Activated gamma-delta T cell treated with Interleukin-2 at 50 U/mL for 16 hours (primary cell): ENCODE data around the gene STX8.

Source experiments
- DNase-seq: peaks from one replicate; pipeline ENCODE4 v3.0.0-alpha.2; 2020

STX8 gene

GRCh38 chr17:9221147-9221921 is 354.3 kb downstream of the STX8 start:
- no peak for DNase-seq

DNA sequence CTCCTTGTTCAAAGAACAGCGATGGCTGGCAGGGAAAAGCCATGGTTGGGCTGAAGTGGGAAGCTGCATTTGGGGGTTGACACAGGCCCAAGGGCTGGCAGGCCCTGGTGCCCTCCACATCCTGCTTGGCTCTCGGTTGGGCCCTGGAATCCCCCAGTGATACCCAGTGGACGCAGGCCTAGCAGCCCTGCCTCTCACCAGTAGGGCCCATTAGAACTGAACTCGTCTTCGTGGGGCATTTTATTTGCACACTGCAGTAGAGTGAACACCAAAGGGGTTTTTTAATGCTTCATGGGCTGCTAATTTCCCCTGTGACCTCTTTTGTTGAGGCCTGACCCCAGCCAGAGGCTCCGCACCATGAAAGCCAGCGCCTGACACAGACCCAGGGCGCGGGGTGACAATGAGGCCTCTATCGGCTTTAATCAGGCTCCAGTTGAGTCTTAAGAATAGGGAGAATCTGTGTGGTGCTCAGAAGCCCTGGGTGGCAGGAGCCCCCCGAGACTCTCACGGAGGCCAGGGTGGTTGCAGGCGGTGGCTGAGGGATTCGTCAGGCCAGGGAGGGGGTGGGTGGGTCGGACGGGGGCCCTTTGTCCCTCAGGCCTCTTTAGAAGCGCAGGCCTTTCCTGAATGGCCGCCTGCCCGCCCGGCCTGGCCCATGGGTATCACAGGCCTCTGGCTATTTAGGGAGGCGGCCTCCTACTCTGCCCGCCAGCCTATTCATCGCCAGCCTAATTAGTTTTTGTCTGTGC is 355.0 kb downstream of the STX8 start:
- no peak for DNase-seq

DNA sequence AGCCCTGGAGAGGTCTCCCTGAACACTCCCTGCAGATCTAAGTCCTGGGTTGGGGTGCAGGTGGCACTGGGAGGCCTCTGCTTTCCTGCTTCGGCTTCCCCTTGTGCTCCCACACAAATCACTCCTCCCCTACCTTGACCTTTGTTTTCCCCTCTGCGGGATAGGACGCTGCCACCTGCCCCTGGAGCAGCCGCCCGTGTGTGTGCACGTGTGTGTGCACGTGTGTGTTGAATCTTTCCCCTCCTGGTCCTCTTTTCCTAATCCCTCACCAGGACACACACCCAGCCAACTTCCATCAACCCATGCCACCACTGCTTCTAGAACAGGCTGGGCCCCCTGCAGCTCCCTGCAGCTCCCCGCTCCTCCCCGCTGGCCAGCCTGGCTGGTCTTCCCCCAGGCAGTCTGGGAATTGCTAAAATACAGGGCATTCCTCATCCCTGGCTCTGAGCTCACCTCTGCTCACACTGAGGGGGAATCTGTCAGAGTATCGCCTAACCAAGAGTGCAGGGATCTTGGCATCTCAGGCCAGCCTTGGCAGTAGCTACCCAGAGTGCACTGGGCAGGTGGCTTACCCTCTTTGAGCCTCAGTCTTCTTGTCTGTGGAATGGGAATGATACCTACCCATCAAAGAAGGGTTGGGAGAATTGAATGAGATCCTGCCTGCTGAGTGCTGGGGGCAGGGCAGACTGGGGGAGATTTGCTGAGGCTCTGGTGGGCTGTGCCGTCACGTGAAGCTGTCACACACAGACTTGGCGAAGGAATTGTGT is 355.8 kb downstream of the STX8 start:
- DNase-seq = no peak

GRCh38 chr17:9218911-9219310 is 356.7 kb downstream of the STX8 start:
- no peak for DNase-seq

DNA sequence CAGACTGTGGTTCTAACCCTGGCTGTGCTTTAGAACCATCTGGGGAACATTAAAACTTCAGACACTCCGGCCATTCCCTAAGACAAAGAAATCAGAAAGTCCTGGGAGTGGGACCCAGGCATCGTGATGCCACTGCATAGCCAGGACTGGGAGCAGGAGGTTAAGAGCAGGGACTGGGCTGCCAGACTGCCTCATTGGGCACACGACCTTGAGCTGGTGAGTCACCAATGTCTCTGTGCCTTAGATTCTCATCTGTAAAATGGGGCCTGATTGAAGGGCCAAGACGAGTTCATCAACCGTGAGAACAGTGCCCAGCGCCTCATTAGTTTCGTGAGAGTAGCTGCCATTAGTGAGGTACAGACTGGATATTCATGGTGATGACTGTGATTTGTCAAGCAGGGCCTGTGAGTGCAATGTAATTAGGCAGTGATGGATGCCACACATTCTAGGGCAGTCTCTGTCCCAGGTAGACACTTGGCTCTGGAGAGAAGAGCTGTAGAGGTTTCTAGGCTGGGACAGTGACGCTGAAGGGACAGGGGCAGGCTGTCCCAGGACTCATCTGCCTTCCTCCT is 357.5 kb downstream of the STX8 start:
- no peak for DNase-seq

DNA sequence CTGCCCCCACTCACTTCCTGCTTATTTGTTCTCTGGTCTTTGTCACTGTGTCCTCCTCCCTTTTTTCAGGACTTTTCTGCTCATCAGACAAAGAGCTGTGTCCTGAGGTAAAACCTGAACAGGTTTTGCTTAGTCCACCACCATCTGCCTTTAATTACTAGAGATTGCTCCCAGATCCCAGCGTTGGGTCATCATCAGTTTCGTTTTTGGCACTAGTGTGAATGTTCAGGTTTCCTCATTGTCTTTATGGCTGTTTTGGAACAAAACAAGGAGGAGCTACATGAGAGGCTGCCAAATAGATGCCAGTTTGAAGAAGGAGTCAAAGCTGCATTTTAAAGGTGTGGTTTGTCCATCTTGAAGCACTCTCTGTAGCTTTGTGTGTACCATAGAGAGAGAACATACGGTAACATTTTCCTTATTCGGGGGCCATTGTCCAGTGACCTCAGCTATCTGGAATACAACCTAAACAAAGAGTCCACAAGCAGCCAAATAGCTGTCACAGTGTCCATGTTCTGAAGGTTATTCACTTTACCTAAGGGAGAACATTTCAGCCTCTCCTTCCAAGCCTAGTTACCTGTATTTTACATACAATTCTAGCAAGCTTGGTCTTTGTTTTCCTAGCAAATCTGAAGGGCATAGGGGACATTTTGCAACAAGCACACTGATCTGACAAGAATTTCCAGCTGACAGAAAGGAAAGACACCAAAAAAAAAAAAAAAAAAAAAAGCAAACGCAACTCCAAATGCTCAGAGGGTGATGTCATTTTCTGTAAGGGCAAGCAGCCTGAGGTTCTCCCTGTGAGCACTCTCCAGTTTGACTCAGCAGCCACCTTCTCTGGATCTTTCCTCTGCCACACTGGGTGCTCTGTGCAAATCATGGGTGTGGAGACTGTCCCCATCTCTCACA is 358.2 kb downstream of the STX8 start:
- no peak for DNase-seq

DNA sequence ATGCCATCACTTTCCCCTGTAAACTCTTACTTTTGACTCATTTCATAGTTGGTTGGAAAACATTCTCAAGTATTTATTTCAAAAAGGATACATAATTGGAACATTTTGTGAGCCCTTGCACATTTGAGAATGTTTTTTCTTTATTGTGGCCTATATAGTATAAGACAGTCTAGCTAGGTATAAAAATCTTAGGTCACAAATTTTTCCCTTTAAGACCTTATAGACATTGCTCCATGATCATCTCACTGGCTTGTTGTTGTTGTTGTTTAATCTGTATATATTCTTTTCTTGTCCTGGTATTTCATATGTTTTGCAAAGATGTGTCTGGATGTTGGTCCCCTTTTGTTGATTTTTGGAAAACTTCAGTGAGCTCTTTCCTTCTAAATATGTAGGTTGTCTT is 360.2 kb downstream of the STX8 start:
- no peak for DNase-seq

- no peak for DNase-seq
These were observed 362.3 kb downstream of the STX8 start for GRCh38 chr17:9213303-9213640.

- no peak for DNase-seq
These were observed 363.0 kb downstream of the STX8 start for GRCh38 chr17:9212376-9213302.

- no peak for DNase-seq
These were observed 364.4 kb downstream of the STX8 start for GRCh38 chr17:9211133-9211765.

GRCh38 chr17:9209781-9210370 is 365.7 kb downstream of the STX8 start:
- no peak for DNase-seq

DNA sequence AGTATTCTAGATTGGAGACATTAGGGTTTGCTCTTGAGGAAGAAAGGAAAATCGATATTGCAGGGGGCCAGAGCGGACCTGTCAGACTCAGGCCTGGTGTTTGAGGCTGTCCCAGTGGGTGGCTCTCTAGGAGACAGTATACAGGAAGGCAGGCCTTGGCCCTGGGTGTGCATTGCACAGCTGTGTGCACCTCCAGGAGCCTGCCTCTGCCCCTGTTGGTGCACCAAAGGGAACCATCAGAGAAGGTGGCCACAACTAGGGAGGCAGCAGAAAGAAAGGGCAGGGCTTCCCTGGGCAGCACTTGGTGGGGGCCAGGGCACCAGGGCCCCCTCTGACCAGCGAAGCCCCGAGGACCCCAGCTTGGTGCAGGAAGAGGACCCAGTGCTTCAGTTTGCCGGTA is 366.3 kb downstream of the STX8 start:
- no peak for DNase-seq

GRCh38 chr17:9208381-9209105 is 367.1 kb downstream of the STX8 start:
- no peak for DNase-seq

- no peak for DNase-seq
These were observed 368.8 kb downstream of the STX8 start for GRCh38 chr17:9206741-9207332.

DNA sequence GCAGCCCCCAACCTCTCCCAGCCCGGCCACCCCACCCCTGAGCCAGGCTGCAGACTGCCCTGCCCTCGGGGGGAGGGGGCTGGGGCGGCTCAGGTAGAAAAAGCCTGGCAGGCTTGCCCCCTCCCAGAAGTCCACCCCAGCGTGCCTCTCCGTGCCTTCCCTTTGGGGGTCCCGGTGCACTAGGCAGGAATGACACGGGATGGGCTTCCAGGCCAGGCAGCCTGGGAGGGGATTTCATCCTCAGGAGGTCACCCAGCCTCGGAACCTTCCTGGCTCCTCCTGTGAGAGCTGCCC is 369.3 kb downstream of the STX8 start:
- no peak for DNase-seq

- no peak for DNase-seq
These were observed 369.9 kb downstream of the STX8 start for GRCh38 chr17:9205520-9206409.

- no peak for DNase-seq
These were observed 370.8 kb downstream of the STX8 start for GRCh38 chr17:9204637-9205329.
